Measurements from ENCODE around the gene SYT15.

SYT15 gene

DNA sequence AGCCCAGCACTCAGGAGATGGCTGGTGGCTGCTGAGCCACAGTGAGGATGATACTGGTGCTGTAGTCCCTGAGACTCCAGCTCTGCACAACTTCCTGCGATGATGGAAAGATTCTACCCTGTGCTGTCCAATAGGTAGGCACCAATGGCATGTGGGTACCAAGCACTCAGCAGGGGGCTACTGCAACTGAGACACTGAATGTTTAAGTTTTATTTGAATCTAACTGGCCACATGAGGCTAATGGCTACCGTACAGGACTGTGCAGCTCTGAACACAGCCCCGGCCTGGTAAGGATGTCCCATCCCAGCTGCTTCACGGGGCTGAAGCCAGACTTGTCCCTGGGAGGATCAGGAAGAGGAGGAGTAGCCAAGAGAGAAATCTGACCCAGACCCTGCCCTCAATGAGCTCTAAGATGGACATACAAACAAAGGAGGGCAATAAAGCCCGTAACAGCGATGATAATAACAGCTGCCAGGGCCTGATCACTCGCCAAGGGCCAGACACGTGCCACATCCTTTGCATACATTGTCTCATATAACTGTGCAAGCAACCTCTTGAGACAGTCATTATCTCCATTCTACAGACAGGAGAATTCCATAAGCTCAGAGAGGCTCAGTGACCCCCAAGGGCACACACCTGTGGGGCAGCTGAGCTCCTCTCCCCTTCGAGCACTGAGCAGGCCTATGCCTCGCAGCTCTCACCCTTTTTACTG lies 26.2 kb upstream of the SYT15 start:
- DNase-seq = no peak
- no peak overlapping the region for H3K27ac ChIP-seq (ENCODE audit: low read length)
- no peak for TF ChIP-seq EZH2 (optimal IDR thresholded peaks at IDR 0.05; ENCODE audit: low read depth, low read length)
- TF ChIP-seq, protein P1, sequence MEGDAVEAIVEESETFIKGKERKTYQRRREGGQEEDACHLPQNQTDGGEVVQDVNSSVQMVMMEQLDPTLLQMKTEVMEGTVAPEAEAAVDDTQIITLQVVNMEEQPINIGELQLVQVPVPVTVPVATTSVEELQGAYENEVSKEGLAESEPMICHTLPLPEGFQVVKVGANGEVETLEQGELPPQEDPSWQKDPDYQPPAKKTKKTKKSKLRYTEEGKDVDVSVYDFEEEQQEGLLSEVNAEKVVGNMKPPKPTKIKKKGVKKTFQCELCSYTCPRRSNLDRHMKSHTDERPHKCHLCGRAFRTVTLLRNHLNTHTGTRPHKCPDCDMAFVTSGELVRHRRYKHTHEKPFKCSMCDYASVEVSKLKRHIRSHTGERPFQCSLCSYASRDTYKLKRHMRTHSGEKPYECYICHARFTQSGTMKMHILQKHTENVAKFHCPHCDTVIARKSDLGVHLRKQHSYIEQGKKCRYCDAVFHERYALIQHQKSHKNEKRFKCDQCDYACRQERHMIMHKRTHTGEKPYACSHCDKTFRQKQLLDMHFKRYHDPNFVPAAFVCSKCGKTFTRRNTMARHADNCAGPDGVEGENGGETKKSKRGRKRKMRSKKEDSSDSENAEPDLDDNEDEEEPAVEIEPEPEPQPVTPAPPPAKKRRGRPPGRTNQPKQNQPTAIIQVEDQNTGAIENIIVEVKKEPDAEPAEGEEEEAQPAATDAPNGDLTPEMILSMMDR (IDR thresholded peaks at IDR 0.05; ENCODE audit: low read length) = no peak
- no peak for TF ChIP-seq EZH2phosphoT487 (IDR thresholded peaks at IDR 0.05; ENCODE audit: low read length)
- H3K36me3 ChIP-seq (replicated peaks; ENCODE audit: insufficient read depth, low read length) = no peaks in the 10 kb centered on the region
- no peaks in the 10 kb centered on the region for H3K9me2 ChIP-seq (replicated peaks; ENCODE audit: insufficient read depth, low read length)
- no peaks in the 10 kb centered on the region for H3K79me2 ChIP-seq (ENCODE audit: low read length)
- no peak overlapping the region for H3K4me3 ChIP-seq (ENCODE audit: low read length)
- H4K20me1 ChIP-seq (ENCODE audit: insufficient read depth, low read length) = no peaks in the 10 kb centered on the region
- H2AFZ ChIP-seq (ENCODE audit: low read length) = no peak overlapping the region
- H3K4me1 ChIP-seq (ENCODE audit: low read length) = no peaks in the 10 kb centered on the region
- no peaks in the 10 kb centered on the region for H3K9me3 ChIP-seq (replicated peaks; ENCODE audit: insufficient read depth, low read length)
- no peak overlapping the region for H3K9ac ChIP-seq (ENCODE audit: low read length)
- no peak overlapping the region for H3K4me2 ChIP-seq (ENCODE audit: low read depth, low read length)
- H3F3A ChIP-seq (ENCODE audit: insufficient read depth, low read length) = no peaks in the 10 kb centered on the region
- H3K27me3 ChIP-seq (replicated peaks; ENCODE audit: insufficient read depth, low read length) = peaks cover 26% of the 10 kb centered on the region

DNA sequence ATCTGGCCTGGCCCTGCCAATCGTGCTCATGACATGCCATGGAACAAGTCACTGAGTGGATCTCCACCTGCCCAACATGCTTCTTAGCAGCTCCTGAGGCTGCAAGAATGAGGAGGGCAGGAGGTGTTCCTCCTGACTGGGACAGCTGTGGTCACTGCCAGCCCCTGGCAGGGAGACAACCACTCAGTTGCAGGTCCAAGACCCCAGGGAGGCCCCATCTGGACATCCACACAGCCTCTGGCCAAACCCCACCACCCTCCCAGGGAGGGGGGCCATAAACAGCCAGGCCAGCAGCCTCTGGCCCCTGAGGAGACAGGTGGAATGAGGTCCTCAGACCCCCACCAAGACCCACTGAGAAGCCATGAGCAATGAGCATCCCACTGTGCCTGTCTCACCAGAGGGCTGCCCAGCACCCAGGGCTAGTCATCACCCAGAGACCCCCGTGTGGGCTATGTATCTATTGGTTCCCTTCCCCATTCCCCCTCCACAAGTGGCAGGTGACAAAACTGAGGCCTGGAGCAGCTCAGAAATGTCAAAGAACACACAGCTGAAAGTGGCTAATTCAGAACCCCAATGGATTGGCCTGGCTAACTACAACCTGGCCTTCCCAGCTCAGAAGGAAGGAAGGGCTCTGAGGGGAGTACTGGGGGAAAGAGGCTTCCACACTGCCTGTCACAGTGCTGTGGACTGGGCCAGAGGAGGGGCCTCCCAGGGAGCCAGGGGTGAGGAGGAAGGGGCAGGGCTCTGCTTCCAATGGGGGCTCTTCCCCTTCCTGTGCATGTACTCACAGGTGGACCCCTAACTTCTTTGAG lies 25.5 kb upstream of the SYT15 start:
- Histone ChIP-seq H3K27me3 (replicated peaks; ENCODE audit: insufficient read depth, low read length) (peaks cover 22% of the 10 kb centered on the region), H3K4me1 (ENCODE audit: low read length) (no peaks in the 10 kb centered on the region), H3K4me2 (ENCODE audit: low read depth, low read length) (no peak overlapping the region), H3K36me3 (replicated peaks; ENCODE audit: insufficient read depth, low read length) (no peaks in the 10 kb centered on the region), H3F3A (ENCODE audit: insufficient read depth, low read length) (no peaks in the 10 kb centered on the region), H3K9ac (ENCODE audit: low read length) (no peak overlapping the region), H4K20me1 (ENCODE audit: insufficient read depth, low read length) (no peaks in the 10 kb centered on the region), H3K9me3 (replicated peaks; ENCODE audit: insufficient read depth, low read length) (no peaks in the 10 kb centered on the region), H3K27ac (ENCODE audit: low read length) (no peak overlapping the region), H3K4me3 (ENCODE audit: low read length) (no peak overlapping the region), H3K9me2 (replicated peaks; ENCODE audit: insufficient read depth, low read length) (no peaks in the 10 kb centered on the region), H3K79me2 (ENCODE audit: low read length) (no peaks in the 10 kb centered on the region), H2AFZ (ENCODE audit: low read length) (no peak overlapping the region)
- DNase-seq = no peak
- TF ChIP-seq, protein P1 (IDR thresholded peaks at IDR 0.05; ENCODE audit: low read length) = no peak
- TF ChIP-seq EZH2 (optimal IDR thresholded peaks at IDR 0.05; ENCODE audit: low read depth, low read length) (no peak), EZH2phosphoT487 (IDR thresholded peaks at IDR 0.05; ENCODE audit: low read length) (no peak)

DNA sequence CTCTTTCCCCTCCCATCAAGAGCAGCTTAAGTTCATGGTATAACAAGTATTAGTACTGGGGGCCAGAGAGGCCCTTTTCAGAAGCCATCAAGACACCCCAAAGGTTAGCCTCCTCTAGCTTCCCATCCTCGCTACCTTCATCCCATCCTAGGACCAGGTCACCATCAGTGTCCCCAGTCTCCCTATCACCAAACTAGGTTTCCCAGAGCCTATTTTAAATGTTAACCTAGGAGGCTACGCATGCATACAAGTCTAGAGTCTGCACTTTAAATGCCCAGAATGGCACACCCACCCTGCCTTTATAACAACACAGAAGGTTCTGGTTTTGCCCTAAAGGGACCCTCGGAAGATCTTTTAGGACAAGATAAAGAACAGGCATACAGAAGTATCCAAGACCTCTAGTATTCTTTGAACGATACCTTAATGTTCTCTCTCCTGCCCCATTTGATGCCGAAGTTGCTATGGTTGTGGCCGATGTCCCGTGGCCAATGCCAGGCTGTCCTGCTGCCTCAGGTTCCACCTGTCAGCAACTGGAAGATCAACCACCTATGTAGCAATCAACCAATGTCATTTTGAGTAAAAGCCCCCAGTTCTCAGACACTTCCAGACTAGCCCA lies 24.7 kb upstream of the SYT15 start:
- no peaks in the 10 kb centered on the region for H3K36me3 ChIP-seq (replicated peaks; ENCODE audit: insufficient read depth, low read length)
- no peak overlapping the region for H3K4me2 ChIP-seq (ENCODE audit: low read depth, low read length)
- H3K27me3 ChIP-seq (replicated peaks; ENCODE audit: insufficient read depth, low read length) = peaks cover 14% of the 10 kb centered on the region
- no peak overlapping the region for H3K27ac ChIP-seq (ENCODE audit: low read length)
- no peaks in the 10 kb centered on the region for H3K4me1 ChIP-seq (ENCODE audit: low read length)
- H3K4me3 ChIP-seq (ENCODE audit: low read length) = no peak overlapping the region
- H3K9ac ChIP-seq (ENCODE audit: low read length) = no peak overlapping the region
- H4K20me1 ChIP-seq (ENCODE audit: insufficient read depth, low read length) = no peaks in the 10 kb centered on the region
- no peaks in the 10 kb centered on the region for H3K79me2 ChIP-seq (ENCODE audit: low read length)
- no peaks in the 10 kb centered on the region for H3F3A ChIP-seq (ENCODE audit: insufficient read depth, low read length)
- no peak overlapping the region for H2AFZ ChIP-seq (ENCODE audit: low read length)
- H3K9me2 ChIP-seq (replicated peaks; ENCODE audit: insufficient read depth, low read length) = no peaks in the 10 kb centered on the region
- TF ChIP-seq EZH2 (optimal IDR thresholded peaks at IDR 0.05; ENCODE audit: low read depth, low read length) = no peak
- TF ChIP-seq EZH2phosphoT487 (IDR thresholded peaks at IDR 0.05; ENCODE audit: low read length) = no peak
- TF ChIP-seq, protein P1 (IDR thresholded peaks at IDR 0.05; ENCODE audit: low read length) = no peak
- DNase-seq = no peak
- no peaks in the 10 kb centered on the region for H3K9me3 ChIP-seq (replicated peaks; ENCODE audit: insufficient read depth, low read length)

Measured in MM.1S (cell line).